SU-DHL-6 (cell line): ENCODE measurements around the gene IZUMO4.

Experiments
- H2AFZ ChIP-seq: fragments of 200-600 bp; sonication (generic); 2 replicates; pipeline ENCODE4 v1.6.1; 2014; ENCODE audit warnings: low read depth, mild to moderate bottlenecking, moderate library complexity, mixed read lengths, antibody characterized with exemption, low read length; ENCODE audit not compliant: severe bottlenecking
- H3F3A ChIP-seq: fragments of 200-600 bp; shearing (Covaris generic); 2 replicates; pipeline ENCODE4 v1.6.0; 2016; ENCODE audit warnings: antibody characterized with exemption, mild to moderate bottlenecking; ENCODE audit not compliant: insufficient read depth
- H3K27ac ChIP-seq: fragments of 200-600 bp; sonication (generic); 2 replicates; pipeline ENCODE4 v1.5.1; 2016; ENCODE audit warnings: low read depth, mild to moderate bottlenecking, low read length, moderate library complexity, mixed read lengths
- H3K27me3 ChIP-seq: fragments of 200-600 bp; sonication (generic), shearing (Covaris generic); 2 replicates; pipeline ENCODE4 v1.6.0; 2014; ENCODE audit warnings: mild to moderate bottlenecking, low read length
- H3K36me3 ChIP-seq: fragments of 200-600 bp; sonication (generic); 2 replicates; pipeline ENCODE4 v1.6.1; 2014; ENCODE audit warnings: mild to moderate bottlenecking, low read length, mixed read lengths
- H3K4me2 ChIP-seq: fragments of 300-600, 200-600 bp; shearing (Covaris generic), sonication (generic); 2 replicates; pipeline ENCODE4 v1.6.0; 2014; ENCODE audit warnings: low read length, low read depth, mild to moderate bottlenecking; ENCODE audit not compliant: poor library complexity, severe bottlenecking
- H3K4me3 ChIP-seq: fragments of 200-600 bp; sonication (generic); 2 replicates; pipeline ENCODE4 v1.5.1; 2014; ENCODE audit warnings: antibody characterized with exemption, low read length, mild to moderate bottlenecking, mixed read lengths; ENCODE audit not compliant: insufficient read depth, poor library complexity, severe bottlenecking
- H3K79me2 ChIP-seq: fragments of 200-600 bp; sonication (generic); 2 replicates; pipeline ENCODE4 v1.6.1; 2014; ENCODE audit warnings: mild to moderate bottlenecking, low read length, moderate library complexity; ENCODE audit not compliant: insufficient read depth
- H3K9ac ChIP-seq: fragments of 200-600 bp; sonication (generic); 2 replicates; pipeline ENCODE4 v1.7.0; 2014; ENCODE audit warnings: mild to moderate bottlenecking, low read length
- H3K9me2 ChIP-seq: fragments of 200-600 bp; sonication (generic); replicated peaks from 2 replicates; pipeline ENCODE4 v1.6.1; 2014; ENCODE audit warnings: low read length; ENCODE audit not compliant: insufficient read depth
- H3K9me3 ChIP-seq: fragments of 200-600 bp; sonication (generic); 2 replicates; pipeline ENCODE4 v1.6.1; 2014; ENCODE audit warnings: low read length, mixed read lengths; ENCODE audit not compliant: insufficient read depth
- H4K20me1 ChIP-seq: fragments of 200-600 bp; sonication (generic); 2 replicates; pipeline ENCODE4 v1.6.1; 2014; ENCODE audit warnings: low read depth, mild to moderate bottlenecking, antibody characterized with exemption, low read length, moderate library complexity, mixed read lengths
- EZH2phosphoT487 ChIP-seq: fragments of 200-600 bp; sonication (generic), shearing (Covaris generic); conservative IDR thresholded peaks from 2 replicates; pipeline ENCODE4 v1.6.1; 2018; ENCODE audit warnings: mild to moderate bottlenecking, antibody characterized with exemption, low read length, moderate library complexity, mixed read lengths
- TF ChIP-seq, protein P1 (sequence below): fragments of 200-600 bp; sonication (generic); IDR thresholded peaks from one replicate; pipeline ENCODE4 v1.5.1; 2017; ENCODE audit warnings: antibody characterized with exemption, mild to moderate bottlenecking, low read length, moderate library complexity; ENCODE audit not compliant: insufficient read depth, poor library complexity, severe bottlenecking

IZUMO4 gene

DNA sequence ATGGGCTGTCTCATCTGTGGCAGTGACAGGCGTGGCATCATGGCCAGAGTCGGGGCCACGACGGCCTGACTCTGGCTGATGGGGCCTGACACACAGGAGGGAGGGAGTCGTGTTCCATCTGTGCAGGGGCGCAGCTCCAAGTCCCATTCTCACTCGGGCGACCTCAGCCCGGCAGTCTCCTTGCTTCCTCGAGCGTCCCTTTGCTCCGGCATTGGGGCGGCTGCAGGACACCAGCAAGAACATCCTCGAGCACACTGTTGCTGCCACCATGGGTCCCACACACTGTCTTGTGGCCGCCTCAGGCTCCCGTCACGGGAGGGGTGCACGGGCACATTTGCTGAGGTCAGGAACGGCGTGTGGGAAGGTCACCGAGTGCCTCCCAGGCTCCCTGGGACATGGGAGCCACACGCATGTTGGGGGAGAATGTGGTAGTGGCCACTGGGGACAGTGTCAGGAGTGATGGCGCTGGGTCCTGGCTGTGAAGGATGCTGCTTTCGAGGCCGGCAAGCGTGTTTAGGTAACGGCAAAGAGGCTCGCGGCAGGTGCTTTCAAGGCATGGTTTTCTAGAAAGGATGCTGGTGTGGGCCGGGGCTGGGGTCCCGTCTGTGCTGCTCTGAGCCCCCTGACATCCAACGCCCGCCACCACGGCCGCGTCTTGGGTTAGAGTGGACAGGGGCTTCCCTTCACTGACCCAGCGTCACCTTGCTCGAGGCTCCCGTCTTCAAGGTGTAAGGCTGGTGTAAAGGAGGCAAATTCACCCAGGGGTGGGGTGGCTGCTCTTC lies 3.4 kb downstream of the IZUMO4 start:
- no peak overlapping the region for H3K4me2 ChIP-seq
- H3K9ac ChIP-seq = no peak overlapping the region
- TF ChIP-seq, protein P1, sequence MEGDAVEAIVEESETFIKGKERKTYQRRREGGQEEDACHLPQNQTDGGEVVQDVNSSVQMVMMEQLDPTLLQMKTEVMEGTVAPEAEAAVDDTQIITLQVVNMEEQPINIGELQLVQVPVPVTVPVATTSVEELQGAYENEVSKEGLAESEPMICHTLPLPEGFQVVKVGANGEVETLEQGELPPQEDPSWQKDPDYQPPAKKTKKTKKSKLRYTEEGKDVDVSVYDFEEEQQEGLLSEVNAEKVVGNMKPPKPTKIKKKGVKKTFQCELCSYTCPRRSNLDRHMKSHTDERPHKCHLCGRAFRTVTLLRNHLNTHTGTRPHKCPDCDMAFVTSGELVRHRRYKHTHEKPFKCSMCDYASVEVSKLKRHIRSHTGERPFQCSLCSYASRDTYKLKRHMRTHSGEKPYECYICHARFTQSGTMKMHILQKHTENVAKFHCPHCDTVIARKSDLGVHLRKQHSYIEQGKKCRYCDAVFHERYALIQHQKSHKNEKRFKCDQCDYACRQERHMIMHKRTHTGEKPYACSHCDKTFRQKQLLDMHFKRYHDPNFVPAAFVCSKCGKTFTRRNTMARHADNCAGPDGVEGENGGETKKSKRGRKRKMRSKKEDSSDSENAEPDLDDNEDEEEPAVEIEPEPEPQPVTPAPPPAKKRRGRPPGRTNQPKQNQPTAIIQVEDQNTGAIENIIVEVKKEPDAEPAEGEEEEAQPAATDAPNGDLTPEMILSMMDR = no peak
- TF ChIP-seq EZH2phosphoT487 = no peak
- no peaks in the 10 kb centered on the region for H4K20me1 ChIP-seq
- H3K27ac ChIP-seq = no peak overlapping the region
- H3K9me3 ChIP-seq = no peaks in the 10 kb centered on the region
- no peaks in the 10 kb centered on the region for H3K27me3 ChIP-seq
- no peaks in the 10 kb centered on the region for H3K9me2 ChIP-seq
- H3F3A ChIP-seq = no peaks in the 10 kb centered on the region
- H3K4me3 ChIP-seq = no peak overlapping the region
- no peak overlapping the region for H2AFZ ChIP-seq
- no peaks in the 10 kb centered on the region for H3K36me3 ChIP-seq
- H3K79me2 ChIP-seq = peaks cover 19% of the 10 kb centered on the region

GRCh38 chr19:2100719-2101061 lies 4.0 kb downstream of the IZUMO4 start:
- no peak overlapping the region for H3K4me2 ChIP-seq
- peaks cover 14% of the 10 kb centered on the region for H3K79me2 ChIP-seq
- H3K9ac ChIP-seq = no peak overlapping the region
- H2AFZ ChIP-seq = no peak overlapping the region
- no peaks in the 10 kb centered on the region for H3K9me2 ChIP-seq
- no peaks in the 10 kb centered on the region for H4K20me1 ChIP-seq
- no peaks in the 10 kb centered on the region for H3K27me3 ChIP-seq
- 0 out of 2 replicates have a peak, but pooled peaks cover 3% of the 10 kb centered on the region for H3K36me3 ChIP-seq
- no peaks in the 10 kb centered on the region for H3F3A ChIP-seq
- no peak overlapping the region for H3K4me3 ChIP-seq
- H3K9me3 ChIP-seq = no peaks in the 10 kb centered on the region
- no peak overlapping the region for H3K27ac ChIP-seq
- TF ChIP-seq, protein P1 = no peak
- TF ChIP-seq EZH2phosphoT487 = no peak

DNA sequence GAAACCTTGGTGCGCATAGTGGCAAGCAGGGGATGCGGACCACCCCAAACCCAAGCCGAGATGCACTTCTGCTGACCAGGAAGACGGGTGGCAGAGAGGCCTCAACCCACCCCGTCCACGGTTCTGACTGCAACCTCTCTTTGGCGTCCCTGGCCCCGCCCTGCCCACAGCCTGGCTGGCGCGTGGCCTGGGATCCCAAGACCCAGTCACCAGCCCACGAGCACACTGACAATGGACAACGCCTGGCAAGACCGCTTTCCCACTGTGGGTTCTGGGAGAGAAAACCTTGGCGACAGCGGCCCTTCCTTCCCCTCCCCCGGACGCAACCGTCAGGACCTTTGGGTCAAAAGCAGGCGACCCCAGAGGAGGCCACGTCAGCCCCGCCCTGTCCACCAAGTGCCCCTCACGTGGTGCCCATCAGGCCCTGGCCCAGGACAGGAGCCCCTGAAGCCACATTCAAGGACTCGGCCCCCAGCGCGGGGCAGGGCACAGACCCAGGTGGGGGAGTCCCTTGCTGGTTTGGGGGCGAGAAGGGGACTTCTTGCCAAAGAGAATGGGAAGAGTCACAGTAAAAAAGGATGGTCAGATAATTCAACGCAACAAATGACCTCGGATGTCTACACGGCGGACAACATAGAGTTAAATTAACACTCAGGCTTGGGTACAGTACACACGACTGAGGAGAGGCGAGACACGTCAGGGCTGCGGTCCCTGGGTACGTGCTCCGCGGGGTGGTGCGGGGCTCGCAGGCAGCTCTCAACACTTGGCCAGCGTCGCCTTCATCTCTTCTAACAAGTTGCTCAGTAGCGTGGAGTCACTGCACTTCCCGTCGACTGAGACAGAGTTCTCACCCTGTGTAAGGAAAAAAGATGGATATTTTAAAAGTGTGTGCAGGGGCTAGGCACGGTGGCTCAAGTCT lies 5.0 kb downstream of the IZUMO4 start:
- no peaks in the 10 kb centered on the region for H3K9me2 ChIP-seq
- no peaks in the 10 kb centered on the region for H4K20me1 ChIP-seq
- H3F3A ChIP-seq = no peaks in the 10 kb centered on the region
- H3K36me3 ChIP-seq = 0 out of 2 replicates have a peak, but pooled peaks cover 8% of the 10 kb centered on the region
- H3K4me2 ChIP-seq = no peak overlapping the region
- H3K4me3 ChIP-seq = no peak overlapping the region
- H3K9me3 ChIP-seq = no peaks in the 10 kb centered on the region
- H2AFZ ChIP-seq = no peak overlapping the region
- H3K79me2 ChIP-seq = peaks cover 10% of the 10 kb centered on the region
- H3K9ac ChIP-seq = no peak overlapping the region
- no peak overlapping the region for H3K27ac ChIP-seq
- TF ChIP-seq, protein P1 = no peak
- TF ChIP-seq EZH2phosphoT487 = no peak
- H3K27me3 ChIP-seq = no peaks in the 10 kb centered on the region
